HG02870 (cell line): Measurements from ENCODE around the gene VPS25.

ENCODE experiments used
- ATAC-seq: cut with Tn5 transposase; IDR thresholded peaks from one replicate; pipeline ENCODE4 v1.9.1; 2021; ENCODE audit warnings: mild to moderate bottlenecking, moderate library complexity; ENCODE audit not compliant: unreplicated experiment

The VPS25 gene

DNA sequence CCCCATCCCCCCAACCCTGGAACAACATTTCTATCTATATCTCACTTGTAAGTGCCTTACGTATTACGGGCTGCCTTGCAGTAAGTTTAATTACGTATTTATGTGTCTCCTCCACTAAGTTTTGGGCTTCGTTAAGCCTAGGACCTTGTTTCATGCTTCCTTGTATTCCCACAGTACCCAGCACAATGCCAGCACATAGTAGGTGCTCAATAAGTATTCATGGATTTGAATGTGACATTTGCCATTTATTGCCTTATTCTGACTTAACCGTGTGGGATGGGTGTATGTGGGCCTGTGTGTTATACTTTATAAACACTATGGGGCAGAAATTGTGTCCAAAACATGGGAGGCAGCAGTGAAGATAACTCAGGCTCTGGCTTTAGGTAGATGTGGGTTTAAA is 19.3 kb downstream of the VPS25 start:
- ATAC-seq: no peak

GRCh38 chr17:42795061-42795460 is 21.8 kb downstream of the VPS25 start:
- no peak for ATAC-seq

DNA sequence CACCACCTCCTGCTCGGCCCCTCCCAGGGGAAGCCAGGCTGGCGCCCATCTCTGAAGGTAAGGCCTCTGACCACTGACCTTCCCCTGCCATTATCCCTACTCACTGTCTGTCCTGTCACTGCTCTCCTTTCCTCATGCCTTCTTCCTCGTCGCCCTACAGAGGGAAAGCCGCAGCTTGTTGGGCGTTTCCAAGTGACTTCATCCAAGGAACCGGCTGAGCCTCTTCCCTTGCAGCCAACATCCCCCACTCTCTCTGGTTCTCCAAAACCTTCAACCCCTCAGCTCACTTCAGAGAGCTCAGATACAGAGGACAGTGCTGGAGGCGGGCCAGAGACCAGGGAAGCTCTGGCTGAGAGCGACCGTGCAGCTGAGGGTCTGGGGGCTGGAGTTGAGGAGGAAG is 22.2 kb downstream of the VPS25 start:
- ATAC-seq: no peak

DNA sequence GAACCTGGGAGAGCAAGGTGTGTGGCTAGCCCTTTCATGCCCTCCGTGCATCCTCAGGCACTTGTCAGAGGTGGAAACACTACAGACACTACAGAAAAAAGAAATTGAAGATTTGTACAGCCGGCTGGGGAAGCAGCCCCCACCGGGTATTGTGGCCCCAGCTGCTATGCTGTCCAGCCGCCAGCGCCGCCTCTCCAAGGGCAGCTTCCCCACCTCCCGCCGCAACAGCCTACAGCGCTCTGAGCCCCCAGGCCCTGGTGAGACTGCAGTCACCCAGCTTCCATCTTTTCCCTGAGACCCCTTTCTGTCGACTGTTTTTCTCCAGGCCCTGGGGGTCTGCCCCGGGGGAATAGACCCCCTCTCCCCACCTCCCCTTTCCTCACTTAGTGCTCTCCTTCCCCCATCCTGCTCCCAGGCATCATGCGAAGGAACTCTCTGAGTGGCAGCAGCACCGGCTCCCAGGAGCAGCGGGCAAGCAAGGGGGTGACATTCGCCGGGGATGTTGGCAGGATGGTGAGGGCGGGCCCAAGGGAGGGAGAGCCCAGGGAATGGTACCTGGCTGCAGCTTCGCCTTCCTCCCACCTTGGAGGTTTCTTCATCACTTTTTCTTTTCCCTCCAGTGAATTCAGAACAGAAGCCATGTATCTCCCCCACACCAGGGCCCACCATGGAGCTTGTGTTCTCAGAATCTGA is 23.0 kb downstream of the VPS25 start:
- no peak for ATAC-seq

GRCh38 chr17:42797067-42798007 is 24.1 kb downstream of the VPS25 start:
- no peak for ATAC-seq

DNA sequence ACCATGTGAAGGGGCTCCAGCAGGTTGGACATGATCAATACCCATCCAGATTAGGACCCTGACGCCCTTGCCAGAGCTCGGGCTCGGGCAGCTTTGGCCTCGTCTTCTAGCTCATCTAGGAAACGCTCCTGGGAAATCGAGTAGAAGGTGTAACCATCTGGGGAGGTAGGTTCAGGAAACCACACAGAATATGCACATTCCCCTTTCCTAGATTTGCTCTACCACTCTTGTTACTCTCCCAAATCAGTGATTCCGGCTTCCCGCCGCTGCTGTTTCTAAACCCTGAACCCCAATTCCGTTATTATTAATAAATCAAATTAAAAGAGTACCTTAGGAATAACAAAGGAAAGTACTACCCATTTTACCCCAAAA is 24.7 kb downstream of the VPS25 start:
- no peak for ATAC-seq

GRCh38 chr17:42798383-42799380 is 25.4 kb downstream of the VPS25 start, which contains the start of the genes CNTD1 and COA3:
Gene CNTD1, plus strand, starts transcription at chr17:42798861. Its CDS starts 207 bp downstream, at chr17:42799068.
Gene COA3, minus strand, starts transcription at chr17:42798704. Its CDS starts 23 bp downstream, at chr17:42798681.
- ATAC-seq: no peak

DNA sequence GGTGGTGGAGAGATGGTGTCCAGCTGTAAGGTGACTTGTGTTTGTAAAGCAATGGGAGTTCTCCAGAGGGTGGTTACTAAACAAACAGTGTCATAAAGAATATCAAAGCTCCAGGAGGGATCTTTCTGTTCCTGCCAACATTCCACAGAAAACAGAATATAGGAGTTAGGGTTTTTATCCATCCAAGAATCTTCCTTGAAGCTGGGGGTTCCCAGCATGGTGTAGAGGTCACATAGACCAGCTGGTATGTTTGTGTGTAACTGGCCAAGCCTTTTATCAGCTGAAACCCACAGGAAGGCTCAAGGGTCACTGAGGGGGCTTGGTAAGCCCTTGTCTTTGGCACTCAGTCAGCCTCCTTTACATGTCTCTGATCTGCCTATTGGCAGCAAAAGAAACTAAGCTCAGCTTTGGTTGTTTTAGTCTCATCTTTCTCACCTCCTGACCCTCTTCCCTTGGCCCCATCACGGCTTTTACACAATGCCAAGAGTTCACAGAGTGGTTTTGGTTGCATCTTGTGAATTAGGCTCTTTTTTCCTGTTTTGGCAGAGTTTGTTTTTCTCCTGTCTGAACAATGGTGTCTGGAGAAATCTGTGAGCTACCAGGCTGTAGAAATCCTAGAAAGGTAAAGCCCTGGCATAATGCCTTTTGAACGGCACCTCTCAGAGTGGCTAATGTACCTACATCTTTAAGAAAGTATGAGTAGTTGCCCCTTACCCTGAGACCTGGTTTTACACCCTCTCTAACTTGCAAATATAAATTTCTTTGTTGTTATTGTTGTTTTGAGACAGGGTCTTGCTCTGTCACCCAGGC is 30.0 kb downstream of the VPS25 start:
- ATAC-seq: no peak

DNA sequence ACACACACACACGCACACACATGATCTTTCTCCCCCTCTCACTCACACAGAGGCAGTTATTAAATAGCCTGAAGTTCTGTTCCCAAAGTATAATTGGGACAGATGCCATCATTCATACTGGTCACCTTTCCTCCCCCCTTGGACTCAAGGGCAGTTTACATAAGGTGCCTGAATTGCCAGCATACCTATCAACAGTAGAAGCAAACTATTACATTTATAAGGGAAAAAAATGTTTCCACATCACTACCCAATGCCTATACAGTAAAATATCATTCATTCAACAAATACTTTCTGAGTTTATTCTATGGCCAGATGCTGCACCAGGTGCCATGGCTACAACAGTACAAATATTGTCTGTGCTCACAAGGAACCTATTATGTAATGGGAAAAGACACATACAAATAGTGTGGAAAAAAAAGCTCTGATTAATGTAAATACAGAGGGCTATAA is 31.7 kb downstream of the VPS25 start:
- ATAC-seq: no peak

GRCh38 chr17:42806249-42806648 is 33.0 kb downstream of the VPS25 start:
- no peak for ATAC-seq

DNA sequence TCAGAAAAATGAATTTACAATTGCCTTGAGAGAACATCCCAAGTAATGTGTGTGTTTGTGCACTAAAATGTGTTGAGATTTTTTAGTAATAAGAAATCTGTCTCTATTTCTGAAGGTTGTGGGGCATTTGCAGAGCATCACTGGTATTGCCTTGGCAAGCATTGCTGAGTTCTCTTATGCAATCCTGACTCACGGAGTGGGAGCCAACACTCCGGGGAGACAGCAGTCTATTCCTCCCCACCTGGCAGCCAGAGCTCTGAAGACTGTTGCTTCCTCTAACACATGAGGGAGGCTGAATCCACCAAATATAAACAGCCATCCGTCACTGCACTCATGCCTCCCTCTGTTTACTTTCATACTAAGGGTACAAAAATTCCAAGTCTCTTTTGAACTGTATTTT is 36.0 kb downstream of the VPS25 start:
- ATAC-seq: no peak

- ATAC-seq: no peak
Observed at GRCh38 chr17:42814633-42815399, 41.6 kb downstream of the VPS25 start.

GRCh38 chr17:42817866-42818265 is 44.6 kb downstream of the VPS25 start:
- ATAC-seq: no peak

DNA sequence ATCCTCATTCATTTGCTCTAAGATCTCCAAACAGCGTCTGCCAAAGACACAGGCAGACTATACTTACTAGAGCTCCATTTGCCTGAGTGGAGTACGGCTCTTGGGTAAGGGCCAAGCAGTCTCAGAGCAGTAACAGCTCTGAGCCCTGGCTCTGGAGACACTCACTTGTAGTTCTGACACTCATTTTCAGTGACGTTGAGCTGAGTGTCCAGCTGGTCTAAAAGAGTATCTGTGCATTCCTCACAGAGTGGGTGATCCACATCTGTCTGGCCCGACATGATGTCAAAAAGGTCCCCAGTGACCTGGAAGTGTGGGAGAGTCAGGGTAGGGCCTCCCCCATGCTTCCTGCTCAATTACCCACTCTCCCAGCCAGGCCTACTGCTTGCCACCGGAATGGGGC is 45.1 kb downstream of the VPS25 start:
- no peak for ATAC-seq

- no peak for ATAC-seq
Observed at GRCh38 chr17:42819939-42820535, 46.8 kb downstream of the VPS25 start.

GRCh38 chr17:42821176-42821575 is 47.9 kb downstream of the VPS25 start:
- ATAC-seq: no peak

GRCh38 chr17:42827472-42827871 is 54.2 kb downstream of the VPS25 start:
- no peak for ATAC-seq
